HG02970 (cell line): ENCODE data around the gene SLC10A3.

ENCODE experiments used
- ATAC-seq: cut with Tn5 transposase; IDR thresholded peaks from one replicate; pipeline ENCODE4 v1.9.1; 2021; ENCODE audit warnings: mild to moderate bottlenecking, moderate library complexity, moderate number of reproducible peaks; ENCODE audit not compliant: unreplicated experiment, low FRiP score

SLC10A3 gene

DNA sequence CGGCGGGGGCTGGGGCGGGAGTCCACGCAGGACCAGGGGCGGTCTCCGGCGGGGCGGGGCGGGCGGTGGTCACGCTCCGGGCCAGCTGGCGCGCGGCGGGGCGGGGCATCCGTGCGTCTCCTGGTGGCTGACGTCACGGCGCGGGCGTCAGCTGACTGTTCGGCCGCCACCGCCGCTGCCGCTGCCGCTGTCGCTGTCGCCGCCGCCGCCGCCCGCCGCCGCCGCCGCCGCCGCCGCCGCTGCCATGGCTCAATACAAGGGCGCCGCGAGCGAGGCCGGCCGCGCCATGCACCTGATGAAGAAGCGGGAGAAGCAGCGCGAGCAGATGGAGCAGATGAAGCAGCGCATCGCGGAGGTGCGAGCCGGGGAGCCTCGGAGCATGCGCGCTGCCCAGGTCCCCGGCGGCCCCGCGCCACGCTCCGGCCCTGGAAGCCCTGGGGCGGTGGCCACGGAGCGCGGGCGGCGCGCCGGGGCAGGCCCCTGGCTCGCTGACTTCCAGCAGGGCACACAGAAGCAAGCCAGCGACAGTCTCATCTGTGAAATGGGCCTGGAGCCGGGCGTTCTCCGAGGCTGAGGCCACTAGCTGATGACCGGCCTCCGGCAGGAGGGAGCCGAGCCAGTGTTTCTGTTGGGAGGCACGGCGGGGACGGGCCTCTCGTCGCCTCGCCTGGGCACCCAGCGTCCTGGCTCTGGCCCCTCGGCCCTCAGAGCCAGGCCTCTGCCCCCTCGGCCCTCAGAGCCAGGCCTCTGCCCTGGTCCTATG is 46.3 kb downstream of the SLC10A3 start, which contains the start of gene FAM50A:
Gene FAM50A, plus strand, starts transcription at position 150 of the 763 bp plus-strand sequence. Its CDS starts 95 bp downstream, at position 245.
- no peak for ATAC-seq

- no peak for ATAC-seq
These were observed 46.9 kb downstream of the SLC10A3 start for GRCh38 chrX:154443479-154443910.

- no peak for ATAC-seq
These were observed 48.3 kb downstream of the SLC10A3 start for GRCh38 chrX:154441984-154442707.

- ATAC-seq, result no peak
These were observed 48.9 kb downstream of the SLC10A3 start for GRCh38 chrX:154441564-154441963.

DNA sequence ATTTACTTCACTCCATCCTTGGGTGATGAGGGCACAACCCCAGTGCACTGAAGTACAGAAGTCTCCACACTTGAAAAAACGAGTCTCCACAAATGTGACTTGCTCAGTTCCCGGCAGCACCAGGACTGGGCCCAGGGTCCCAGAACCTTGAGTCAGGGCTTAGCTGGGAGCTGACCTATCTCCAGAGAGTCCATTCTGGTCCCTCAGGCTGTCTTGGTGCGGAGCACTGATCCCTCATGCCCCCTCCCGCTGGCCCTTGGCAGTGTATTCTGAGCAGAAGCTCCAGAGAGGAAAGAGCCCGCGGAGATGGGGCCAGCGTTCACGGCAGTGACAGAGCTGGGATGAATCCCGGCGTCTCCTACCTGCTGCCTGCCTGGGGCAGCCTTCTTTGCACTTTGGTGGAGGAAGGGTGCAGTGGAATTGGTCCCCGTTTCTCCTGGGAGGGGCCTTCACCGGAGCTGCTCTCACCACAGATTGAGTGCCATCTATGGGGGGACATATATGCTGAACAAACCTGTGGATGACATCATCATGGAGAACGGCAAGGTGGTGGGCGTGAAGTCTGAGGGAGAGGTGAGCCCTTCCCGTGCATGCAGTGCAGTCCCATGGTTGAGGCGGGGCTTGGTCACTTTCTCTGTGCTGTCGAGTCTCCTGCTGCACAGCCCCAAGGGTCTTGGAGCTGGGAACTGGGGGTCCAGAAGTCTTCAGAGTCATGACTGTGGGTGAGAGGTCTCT is 49.6 kb downstream of the SLC10A3 start:
- ATAC-seq, result no peak

- no peak for ATAC-seq
These were observed 50.6 kb downstream of the SLC10A3 start for GRCh38 chrX:154439841-154440240.

GRCh38 chrX:154437971-154438893 is 52.2 kb downstream of the SLC10A3 start:
- ATAC-seq, result no peak
